ENCODE results near the gene MICOS13. TPM values are rescaled to one million over a fixed set of nuclear protein-coding genes. Genes with fewer than 3 reads are reported as not detected.

Gene MICOS13
- total RNA-seq, 1 experiment from 2014 or later: 93.5 TPM

DNA sequence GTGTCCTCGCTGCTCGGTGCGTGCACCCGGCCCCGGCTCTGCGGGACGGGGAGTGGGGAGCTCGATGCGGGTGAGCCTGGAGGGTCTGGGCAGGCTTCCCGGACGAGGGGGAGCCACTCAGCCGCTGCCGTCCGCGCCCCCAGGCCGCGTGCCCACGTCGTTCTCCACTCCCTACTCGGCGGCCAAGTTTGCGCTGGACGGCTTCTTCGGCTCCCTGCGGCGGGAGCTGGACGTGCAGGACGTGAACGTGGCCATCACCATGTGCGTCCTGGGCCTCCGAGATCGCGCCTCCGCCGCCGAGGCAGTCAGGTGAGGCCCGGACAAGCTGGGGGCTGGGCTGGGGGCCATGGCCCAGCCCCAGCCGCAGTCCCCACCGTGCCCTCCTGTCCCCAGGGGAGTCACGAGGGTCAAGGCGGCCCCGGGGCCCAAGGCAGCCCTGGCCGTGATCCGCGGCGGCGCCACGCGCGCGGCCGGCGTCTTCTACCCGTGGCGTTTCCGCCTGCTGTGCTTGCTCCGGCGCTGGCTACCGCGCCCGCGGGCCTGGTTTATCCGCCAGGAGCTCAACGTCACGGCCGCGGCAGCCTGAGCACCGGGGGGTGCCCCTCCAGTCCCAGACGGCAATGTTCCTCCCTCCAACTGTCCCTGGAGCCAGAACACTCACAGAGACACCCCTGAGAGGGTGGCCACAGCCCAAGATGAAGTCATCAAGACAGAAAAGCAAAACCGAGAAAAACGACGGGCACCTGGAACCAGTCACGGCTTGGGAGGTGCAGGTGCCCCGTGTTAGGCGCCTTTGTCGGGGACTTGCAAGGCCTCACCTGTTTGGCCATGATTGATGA, 7.3 kb upstream of the MICOS13 start:
- POLR2A ChIA-PET: no interaction called here
- intact Hi-C loops (cut with micrococcal nuclease; ENCODE audit: unreplicated experiment) (no loop called here), in situ Hi-C loops (cut with HindIII; ENCODE audit: low pct_unique_long_range_greater_than_20kb, low sequenced_read_pairs) (no loop called here)
- Histone ChIP-seq H3K4me3 (ENCODE audit: low read depth in 2 of 2, low read length in 2 of 2) (peak overlapping the region; percentile 36 to 46), H3K27ac (ENCODE audit: low read length) (no peak overlapping the region), H3K4me1 (ENCODE audit: control insufficient read depth, insufficient read depth, low read length) (peaks cover 3% of the 10 kb centered on the region), H3K36me3 (ENCODE audit: control insufficient read depth, insufficient read depth, low read length) (peaks cover 7% of the 10 kb centered on the region; the same call in 1 of the 2 replicates), H3K9me3 (ENCODE audit: control insufficient read depth, insufficient read depth, low read depth, low read length) (no peaks in the 10 kb centered on the region), H3K27me3 (ENCODE audit: control insufficient read depth, insufficient read depth, low read length) (no peaks in the 10 kb centered on the region)
- TF ChIP-seq SIN3A (IDR thresholded peaks at IDR 0.05; ENCODE audit: borderline replicate concordance, insufficient read depth, low read depth, low read length) (no peak), CTCF (IDR thresholded peaks at IDR 0.05) (peak; percentile 69)
- ATAC-seq: no peak
- BruUV-seq (replicated peaks): no TSS peak
- CTCF ChIA-PET: no interaction called here
- no peak for DNase-seq (ENCODE audit: low read depth, low spot score)

DNA sequence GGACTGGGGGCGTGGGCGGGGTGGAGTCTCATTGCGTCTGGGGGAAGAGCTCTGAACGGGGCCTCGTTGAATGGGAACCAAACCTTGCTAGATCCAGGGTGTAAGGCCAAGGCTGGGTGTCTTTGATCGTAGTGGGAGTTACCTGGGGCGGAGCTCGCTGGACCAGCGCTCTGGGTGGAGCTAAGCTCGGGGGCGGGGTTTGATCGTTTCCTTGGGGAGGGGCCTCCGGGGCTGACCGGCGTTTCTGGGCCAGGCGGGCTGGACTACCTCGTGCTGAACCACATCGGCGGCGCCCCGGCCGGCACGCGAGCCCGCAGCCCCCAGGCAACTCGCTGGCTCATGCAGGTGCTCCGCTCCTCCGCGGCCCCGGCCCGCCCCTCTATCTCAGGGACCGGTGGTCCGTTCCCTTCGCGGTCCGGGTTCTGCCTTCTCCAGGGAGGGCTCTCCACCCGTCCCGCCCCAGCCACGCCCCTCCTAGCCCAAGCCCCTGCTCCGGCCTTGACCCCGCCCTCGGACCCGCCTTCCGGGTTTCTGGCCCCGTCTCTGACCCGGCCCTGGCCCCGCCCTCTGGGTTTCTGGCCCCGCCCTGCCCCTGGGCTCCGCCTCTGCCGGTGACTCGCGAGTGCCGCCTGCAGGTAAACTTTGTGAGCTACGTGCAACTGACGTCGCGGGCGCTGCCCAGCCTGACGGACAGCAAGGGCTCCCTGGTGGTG, 6.5 kb upstream of the MICOS13 start:
- Histone ChIP-seq H3K4me1 (ENCODE audit: control insufficient read depth, insufficient read depth, low read length) (no peaks in the 10 kb centered on the region), H3K4me3 (ENCODE audit: low read depth in 2 of 2, low read length in 2 of 2) (peak overlapping the region; percentile 46 to 50), H3K27me3 (ENCODE audit: control insufficient read depth, insufficient read depth, low read length) (no peaks in the 10 kb centered on the region), H3K27ac (ENCODE audit: low read length) (peak overlapping the region; percentile 23; the same call in 1 of the 2 replicates), H3K9me3 (ENCODE audit: control insufficient read depth, insufficient read depth, low read depth, low read length) (no peaks in the 10 kb centered on the region), H3K36me3 (ENCODE audit: control insufficient read depth, insufficient read depth, low read length) (peaks cover 7% of the 10 kb centered on the region; the same call in 1 of the 2 replicates)
- DNase-seq (ENCODE audit: low read depth, low spot score) (peak; percentile 60), ATAC-seq (peak; percentile 81)
- in situ Hi-C loops (cut with HindIII; ENCODE audit: low pct_unique_long_range_greater_than_20kb, low sequenced_read_pairs): no loop called here
- TF ChIP-seq TCF7L2 (IDR thresholded peaks at IDR 0.05; ENCODE audit: low read depth, low read length): no peak
- peak; percentile 93 for TF ChIP-seq CTCF (IDR thresholded peaks at IDR 0.05)
- no peak for TF ChIP-seq REST (IDR thresholded peaks at IDR 0.05; ENCODE audit: insufficient read depth in 1 of 2, low read depth in 2 of 2, low read length in 1 of 2)
- CTCF ChIA-PET: no interaction called here
- POLR2A ChIA-PET: no interaction called here
- intact Hi-C loops (cut with micrococcal nuclease; ENCODE audit: unreplicated experiment): no loop called here
- no TSS peak for BruUV-seq (replicated peaks)
